ENCODE results near the gene IFT27.

DNA sequence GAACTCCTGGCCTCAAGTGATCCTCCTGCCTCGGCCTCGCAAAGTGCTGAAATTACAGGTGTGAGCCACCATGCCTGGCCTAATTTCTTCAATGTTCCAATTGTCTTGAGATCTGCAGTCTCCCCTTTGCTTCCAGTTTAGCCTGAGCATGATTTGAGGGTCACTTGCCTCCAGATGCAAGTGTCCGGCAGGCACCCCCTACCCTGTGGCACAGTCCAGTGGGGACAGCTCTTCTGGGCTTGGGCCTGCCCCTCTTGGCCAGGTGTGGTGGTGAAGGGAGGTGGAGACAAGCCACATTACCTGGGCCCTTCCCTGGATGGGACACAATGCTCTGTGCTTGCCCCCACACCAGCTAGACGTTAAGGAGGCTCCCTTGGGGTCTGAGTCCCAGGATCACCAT lies 51.1 kb downstream of the IFT27 start:
- TF ChIP-seq, protein P1, sequence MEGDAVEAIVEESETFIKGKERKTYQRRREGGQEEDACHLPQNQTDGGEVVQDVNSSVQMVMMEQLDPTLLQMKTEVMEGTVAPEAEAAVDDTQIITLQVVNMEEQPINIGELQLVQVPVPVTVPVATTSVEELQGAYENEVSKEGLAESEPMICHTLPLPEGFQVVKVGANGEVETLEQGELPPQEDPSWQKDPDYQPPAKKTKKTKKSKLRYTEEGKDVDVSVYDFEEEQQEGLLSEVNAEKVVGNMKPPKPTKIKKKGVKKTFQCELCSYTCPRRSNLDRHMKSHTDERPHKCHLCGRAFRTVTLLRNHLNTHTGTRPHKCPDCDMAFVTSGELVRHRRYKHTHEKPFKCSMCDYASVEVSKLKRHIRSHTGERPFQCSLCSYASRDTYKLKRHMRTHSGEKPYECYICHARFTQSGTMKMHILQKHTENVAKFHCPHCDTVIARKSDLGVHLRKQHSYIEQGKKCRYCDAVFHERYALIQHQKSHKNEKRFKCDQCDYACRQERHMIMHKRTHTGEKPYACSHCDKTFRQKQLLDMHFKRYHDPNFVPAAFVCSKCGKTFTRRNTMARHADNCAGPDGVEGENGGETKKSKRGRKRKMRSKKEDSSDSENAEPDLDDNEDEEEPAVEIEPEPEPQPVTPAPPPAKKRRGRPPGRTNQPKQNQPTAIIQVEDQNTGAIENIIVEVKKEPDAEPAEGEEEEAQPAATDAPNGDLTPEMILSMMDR (IDR thresholded peaks at IDR 0.05), result no peak
- TF ChIP-seq EZH2phosphoT487 (IDR thresholded peaks at IDR 0.05) (no peak), EZH2 (IDR thresholded peaks at IDR 0.05) (no peak)

All from neural progenitor cell (in vitro differentiated cells).